ENCODE results near the gene FOXL2NB. TPM values are rescaled to one million over a fixed set of nuclear protein-coding genes. Genes with fewer than 3 reads are reported as not detected.

Gene FOXL2NB
- total RNA-seq, 1 experiment from 2014 or later, result 0.31 TPM

- H3K79me2 ChIP-seq (ENCODE audit: insufficient read depth, low read length), result no peaks in the 10 kb centered on the region
- H3K23ac ChIP-seq (ENCODE audit: insufficient read length, low read depth, low read length), result no peak overlapping the region
- H2BK12ac ChIP-seq (ENCODE audit: insufficient read length, low read depth, low read length), result no peak overlapping the region
- H3K27me3 ChIP-seq (ENCODE audit: insufficient read depth, low read length), result no peaks in the 10 kb centered on the region
- peaks cover 10% of the 10 kb centered on the region for H3K27me3 Mint-ChIP-seq (ENCODE audit: low read depth)
- no peak overlapping the region for H4K8ac ChIP-seq (replicated peaks; ENCODE audit: insufficient read length, low read depth, low read length)
- peak overlapping the region in 1 of 3 experiments; percentile 72; a peak in 2 of 7 replicates for H3K27ac Mint-ChIP-seq
- H3K27ac ChIP-seq (ENCODE audit: insufficient read length, low read depth, low read length), result no peak overlapping the region
- H2AFZ ChIP-seq (ENCODE audit: low read length), result no peak overlapping the region
- H2BK5ac ChIP-seq (ENCODE audit: insufficient read length, low read length), result no peak overlapping the region
- H2BK120ac ChIP-seq (ENCODE audit: low read depth, low read length, poor library complexity, severe bottlenecking), result no peak overlapping the region
- no peaks in the 10 kb centered on the region for H3K9me3 Mint-ChIP-seq
- H3K4me2 ChIP-seq (ENCODE audit: insufficient read depth, insufficient read length, low read length), result no peak overlapping the region
- no peaks in the 10 kb centered on the region for H3K4me1 ChIP-seq (ENCODE audit: insufficient read depth, low read length)
- no peaks in the 10 kb centered on the region for H4K20me1 ChIP-seq (ENCODE audit: control insufficient read depth, insufficient read depth, insufficient read length)
- TF ChIP-seq, protein P1, sequence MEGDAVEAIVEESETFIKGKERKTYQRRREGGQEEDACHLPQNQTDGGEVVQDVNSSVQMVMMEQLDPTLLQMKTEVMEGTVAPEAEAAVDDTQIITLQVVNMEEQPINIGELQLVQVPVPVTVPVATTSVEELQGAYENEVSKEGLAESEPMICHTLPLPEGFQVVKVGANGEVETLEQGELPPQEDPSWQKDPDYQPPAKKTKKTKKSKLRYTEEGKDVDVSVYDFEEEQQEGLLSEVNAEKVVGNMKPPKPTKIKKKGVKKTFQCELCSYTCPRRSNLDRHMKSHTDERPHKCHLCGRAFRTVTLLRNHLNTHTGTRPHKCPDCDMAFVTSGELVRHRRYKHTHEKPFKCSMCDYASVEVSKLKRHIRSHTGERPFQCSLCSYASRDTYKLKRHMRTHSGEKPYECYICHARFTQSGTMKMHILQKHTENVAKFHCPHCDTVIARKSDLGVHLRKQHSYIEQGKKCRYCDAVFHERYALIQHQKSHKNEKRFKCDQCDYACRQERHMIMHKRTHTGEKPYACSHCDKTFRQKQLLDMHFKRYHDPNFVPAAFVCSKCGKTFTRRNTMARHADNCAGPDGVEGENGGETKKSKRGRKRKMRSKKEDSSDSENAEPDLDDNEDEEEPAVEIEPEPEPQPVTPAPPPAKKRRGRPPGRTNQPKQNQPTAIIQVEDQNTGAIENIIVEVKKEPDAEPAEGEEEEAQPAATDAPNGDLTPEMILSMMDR (conservative IDR thresholded peaks at IDR 0.05), result no peak
- H2AK5ac ChIP-seq (ENCODE audit: insufficient read length, low read length), result no peak overlapping the region
- H4K91ac ChIP-seq (ENCODE audit: insufficient read length, low read depth, low read length), result no peak overlapping the region
- no peak overlapping the region for H3K14ac ChIP-seq (ENCODE audit: insufficient read depth, low read length)
- H3K79me1 ChIP-seq (ENCODE audit: insufficient read depth, low read depth, low read length, poor library complexity, severe bottlenecking), result no peaks in the 10 kb centered on the region
- H3K36me3 Mint-ChIP-seq (ENCODE audit: insufficient read depth in 1 of 3, low read depth in 3 of 3), result no peaks in the 10 kb centered on the region
- H3K9me3 ChIP-seq (ENCODE audit: control insufficient read depth, low read depth, low read length), result no peaks in the 10 kb centered on the region
- no peak overlapping the region for H3K56ac ChIP-seq (ENCODE audit: insufficient read length, low read depth, low read length)
- H3K4me1 Mint-ChIP-seq, result peaks cover 2% of the 10 kb centered on the region in 2 experiments; a peak in 2 of 4 replicates
- no peak overlapping the region for H2BK20ac ChIP-seq (ENCODE audit: low read depth, low read length, poor library complexity, severe bottlenecking)
- no peak overlapping the region for H3T11ph ChIP-seq (ENCODE audit: low read length)
- H3K23me2 ChIP-seq (ENCODE audit: insufficient read length, low read depth, low read length, poor library complexity, severe bottlenecking), result no peaks in the 10 kb centered on the region
- no peak overlapping the region; a peak in 1 of 5 replicates for H3K4me3 Mint-ChIP-seq
- no peak overlapping the region for H2BK15ac ChIP-seq (ENCODE audit: low read depth, low read length)
- no peak overlapping the region for H3K9ac ChIP-seq (ENCODE audit: extremely low read depth, insufficient read length, low read length)
- no CpG with 5 or more reads among the region's 8 CpGs for WGBS (ENCODE audit: extremely low coverage, insufficient read length, low lambda C conversion rate)
- no peak overlapping the region for H3K4ac ChIP-seq (ENCODE audit: low read depth, low read length)
- no peak for DNase-seq
- H4K5ac ChIP-seq (ENCODE audit: insufficient read length, low read depth, low read length), result no peak overlapping the region
- H3K18ac ChIP-seq (ENCODE audit: insufficient read length, low read depth, low read length), result no peak overlapping the region
These were observed 25.4 kb upstream of the FOXL2NB start for GRCh38 chr3:138921316-138922292.
